ENCODE measurements around the gene ANK2. TPM values are rescaled to one million over a fixed set of nuclear protein-coding genes. Genes with fewer than 3 reads are reported as not detected.
A peak's percentile ranks its signal among the peaks of the same experiment; 100 is the strongest.

Gene ANK2
- total RNA-seq, 1 donor from 2014 or later = 77.8 TPM

GRCh38 chr4:113314426-113314825 lies 265.0 kb downstream of the ANK2 start:
- no peak overlapping the region for H3K27ac Mint-ChIP-seq (ENCODE audit: unreplicated experiment)
- H3K36me3 Mint-ChIP-seq (ENCODE audit: low read depth, unreplicated experiment) = peaks cover 4% of the 10 kb centered on the region
- H4K20me1 ChIP-seq (ENCODE audit: insufficient read depth, low read length) = no peaks in the 10 kb centered on the region
- H2AFZ ChIP-seq (ENCODE audit: low read depth, low read length) = no peak overlapping the region
- no peak overlapping the region for H3K9ac ChIP-seq (ENCODE audit: low read length)
- H3K4me3 Mint-ChIP-seq (ENCODE audit: unreplicated experiment) = no peak overlapping the region
- H3K27me3 ChIP-seq (ENCODE audit: insufficient read depth, low read length) = no peaks in the 10 kb centered on the region
- no peak overlapping the region for H3K4me3 ChIP-seq (ENCODE audit: insufficient read depth, low read depth, low read length)
- H3K4me1 Mint-ChIP-seq (ENCODE audit: low read depth, unreplicated experiment) = no peaks in the 10 kb centered on the region
- H3K27ac ChIP-seq (ENCODE audit: low read depth, low read length) = no peak overlapping the region
- H3K9me3 Mint-ChIP-seq (ENCODE audit: unreplicated experiment) = no peaks in the 10 kb centered on the region
- FAIRE-seq (no peak), DNase-seq (ENCODE audit: low read depth) (no peak)
- no peaks in the 10 kb centered on the region for H3K79me2 ChIP-seq (ENCODE audit: insufficient read depth, low read length)
- no peaks in the 10 kb centered on the region for H3K9me3 ChIP-seq (ENCODE audit: insufficient read depth, low read depth, low read length)
- no peak for TF ChIP-seq EZH2 (IDR thresholded peaks at IDR 0.05; ENCODE audit: insufficient read depth, low read length)
- no peak for TF ChIP-seq CTCF (IDR thresholded peaks at IDR 0.05; ENCODE audit: insufficient read depth, low read depth, low read length)
- H3K4me2 ChIP-seq (ENCODE audit: low read length) = no peak overlapping the region
- H3K36me3 ChIP-seq (ENCODE audit: insufficient read depth, low read length) = no peaks in the 10 kb centered on the region
- H3K4me1 ChIP-seq (ENCODE audit: insufficient read depth, low read length) = no peaks in the 10 kb centered on the region
- no peaks in the 10 kb centered on the region for H3K27me3 Mint-ChIP-seq (ENCODE audit: low read depth, unreplicated experiment)

GRCh38 chr4:113316879-113317278 lies 267.4 kb downstream of the ANK2 start:
- no peak overlapping the region for H3K4me2 ChIP-seq (ENCODE audit: low read length)
- no peaks in the 10 kb centered on the region for H3K9me3 Mint-ChIP-seq (ENCODE audit: unreplicated experiment)
- H4K20me1 ChIP-seq (ENCODE audit: insufficient read depth, low read length) = no peaks in the 10 kb centered on the region

More at GRCh38 chr4:113316879-113317278, 267.4 kb downstream of the ANK2 start:
- Mint-ChIP-seq H3K36me3 (ENCODE audit: low read depth, unreplicated experiment) (no peaks in the 10 kb centered on the region), H3K4me1 (ENCODE audit: low read depth, unreplicated experiment) (no peaks in the 10 kb centered on the region), H3K27me3 (ENCODE audit: low read depth, unreplicated experiment) (no peaks in the 10 kb centered on the region), H3K27ac (ENCODE audit: unreplicated experiment) (no peak overlapping the region), H3K4me3 (ENCODE audit: unreplicated experiment) (no peak overlapping the region)
- H3K4me3 ChIP-seq (ENCODE audit: insufficient read depth, low read depth, low read length) = no peak overlapping the region
- H3K79me2 ChIP-seq (ENCODE audit: insufficient read depth, low read length) = no peaks in the 10 kb centered on the region
- no peaks in the 10 kb centered on the region for H3K4me1 ChIP-seq (ENCODE audit: insufficient read depth, low read length)
- no peak overlapping the region for H2AFZ ChIP-seq (ENCODE audit: low read depth, low read length)
- no peak overlapping the region for H3K9ac ChIP-seq (ENCODE audit: low read length)
- FAIRE-seq (no peak), DNase-seq (ENCODE audit: low read depth) (peak; percentile 20)
- no peaks in the 10 kb centered on the region for H3K9me3 ChIP-seq (ENCODE audit: insufficient read depth, low read depth, low read length)
- no peaks in the 10 kb centered on the region for H3K36me3 ChIP-seq (ENCODE audit: insufficient read depth, low read length)
- H3K27me3 ChIP-seq (ENCODE audit: insufficient read depth, low read length) = no peaks in the 10 kb centered on the region
- no peak overlapping the region for H3K27ac ChIP-seq (ENCODE audit: low read depth, low read length)
- TF ChIP-seq CTCF (IDR thresholded peaks at IDR 0.05; ENCODE audit: insufficient read depth, low read depth, low read length) = no peak
- TF ChIP-seq EZH2 (IDR thresholded peaks at IDR 0.05; ENCODE audit: insufficient read depth, low read length) = no peak

Data from astrocyte (in vitro differentiated cells and primary cell).